Activated CD4-positive, alpha-beta T cell treated with anti-CD3 and anti-CD28 coated beads, Interleukin-2, amount 10 ng/mL, durations not matched to agents 24 days and 14 days (primary cell): ENCODE results near the gene SMARCD1. TPM values are rescaled to one million over a fixed set of nuclear protein-coding genes. Genes with fewer than 3 reads are reported as not detected.

Source experiments
- DNase-seq: peaks from one replicate; pipeline ENCODE4 v3.0.0; 2022
- H3K27ac Mint-ChIP-seq: one replicate; pipeline ENCODE4 v1.8.0; 2022; ENCODE audit warnings: mild to moderate bottlenecking, mixed read lengths
- H3K27me3 Mint-ChIP-seq: one replicate; pipeline ENCODE4 v1.8.0; 2022; ENCODE audit warnings: mixed read lengths
- H3K36me3 Mint-ChIP-seq: one replicate; pipeline ENCODE4 v1.8.0; 2022; ENCODE audit warnings: low read depth, mild to moderate bottlenecking, mixed read lengths
- H3K4me1 Mint-ChIP-seq: one replicate; pipeline ENCODE4 v1.8.0; 2021; ENCODE audit warnings: mixed read lengths
- H3K4me3 Mint-ChIP-seq: one replicate; pipeline ENCODE4 v1.8.0; 2022; ENCODE audit warnings: mild to moderate bottlenecking, moderate library complexity, mixed read lengths
- H3K9me3 Mint-ChIP-seq: one replicate; pipeline ENCODE4 v1.8.0; 2021; ENCODE audit warnings: mixed read lengths
- intact Hi-C: fragments of 100-400 bp; cut with micrococcal nuclease; formaldehyde crosslinking; loops from one replicate; pipeline ENCODE4 v1.15.1; 2023
- total RNA-seq: library from RNA; stranded (reverse); gene quantifications from 2 replicates; pipeline ENCODE4 v1.2.3, GENCODE V29; 2022

SMARCD1 gene
- total RNA-seq: 73.1 and 82.5 TPM in 2 replicates

DNA sequence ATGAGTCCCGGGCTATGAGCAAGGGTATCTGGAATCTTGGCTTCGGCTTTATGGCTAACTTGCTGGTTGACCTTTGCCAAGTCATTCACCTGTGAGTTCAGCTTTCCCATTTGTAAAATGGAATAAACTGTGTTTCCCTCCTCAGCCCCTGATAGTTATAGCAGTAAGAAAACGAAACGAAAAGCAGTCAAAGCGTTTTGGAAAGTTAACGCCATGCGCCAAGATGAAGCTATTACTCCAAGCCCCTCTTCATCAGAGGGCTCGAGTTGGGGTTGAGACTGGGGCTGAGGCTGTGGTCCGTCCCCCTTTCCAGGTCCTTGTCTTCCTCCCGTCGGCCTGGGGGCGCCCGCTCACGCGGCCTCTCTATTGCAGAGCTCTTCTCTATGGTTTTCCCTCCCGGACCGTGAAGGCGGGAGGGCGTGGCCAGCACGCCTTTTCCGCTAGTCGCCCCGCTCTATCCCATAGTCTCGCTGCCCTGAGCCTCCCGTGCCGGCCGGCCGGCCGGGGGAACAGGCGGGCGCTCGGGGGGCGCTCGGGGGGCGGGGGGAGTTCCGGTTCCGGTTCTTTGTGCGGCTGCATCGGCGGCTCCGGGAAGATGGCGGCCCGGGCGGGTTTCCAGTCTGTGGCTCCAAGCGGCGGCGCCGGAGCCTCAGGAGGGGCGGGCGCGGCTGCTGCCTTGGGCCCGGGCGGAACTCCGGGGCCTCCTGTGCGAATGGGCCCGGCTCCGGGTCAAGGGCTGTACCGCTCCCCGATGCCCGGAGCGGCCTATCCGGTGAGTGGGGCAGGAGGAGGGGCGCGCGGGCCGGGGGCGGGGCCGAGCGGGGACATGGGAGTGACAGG lies at the start of gene SMARCD1:
Gene SMARCD1 (plus strand): TSS at position 568 of the 840 bp plus-strand sequence. CDS start 28 bp downstream, at position 596.
- H3K4me1 Mint-ChIP-seq: peaks cover 30% of the 10 kb centered on the region
- no peaks in the 10 kb centered on the region for H3K27me3 Mint-ChIP-seq
- H3K27ac Mint-ChIP-seq: peak within 1 kb of the TSS; percentile 95
- DNase-seq: peak; percentile 94
- intact Hi-C loops: loop anchor here (1.0 to 2.0 kb wide), 2 partner anchors 27 to 82 kb away; partner anchors contain the start of genes CERS5 and COX14
- peak within 1 kb of the TSS; percentile 93 for H3K4me3 Mint-ChIP-seq
- peaks cover 31% of the 10 kb centered on the region for H3K36me3 Mint-ChIP-seq
- H3K9me3 Mint-ChIP-seq: no peaks in the 10 kb centered on the region

DNA sequence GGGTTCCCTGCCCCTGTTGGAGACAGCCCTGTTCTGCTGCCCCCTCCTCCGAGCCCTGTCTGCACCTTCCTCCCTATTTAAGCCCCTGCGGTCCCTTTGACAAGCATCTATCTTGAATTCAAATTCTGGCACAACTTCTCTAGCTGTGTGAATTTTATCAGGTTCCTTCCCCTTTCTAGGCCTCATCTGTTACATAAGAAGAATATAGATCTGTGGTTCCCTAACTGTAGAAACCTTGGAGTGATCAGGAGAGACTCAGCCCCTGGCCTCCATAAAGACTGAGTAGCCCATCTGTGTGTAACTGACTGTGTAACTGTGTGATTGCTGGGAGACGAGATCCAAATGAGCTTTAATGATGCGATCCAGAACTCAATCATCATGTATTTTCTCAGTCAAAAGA lies 46.8 kb upstream of the SMARCD1 start:
- no peak overlapping the region for H3K4me3 Mint-ChIP-seq
- H3K27me3 Mint-ChIP-seq: peaks cover 20% of the 10 kb centered on the region
- no peaks in the 10 kb centered on the region for H3K36me3 Mint-ChIP-seq
- peaks cover 19% of the 10 kb centered on the region for H3K4me1 Mint-ChIP-seq
- no peak overlapping the region for H3K27ac Mint-ChIP-seq
- no peaks in the 10 kb centered on the region for H3K9me3 Mint-ChIP-seq
- intact Hi-C loops: no loop called here
- DNase-seq: no peak

DNA sequence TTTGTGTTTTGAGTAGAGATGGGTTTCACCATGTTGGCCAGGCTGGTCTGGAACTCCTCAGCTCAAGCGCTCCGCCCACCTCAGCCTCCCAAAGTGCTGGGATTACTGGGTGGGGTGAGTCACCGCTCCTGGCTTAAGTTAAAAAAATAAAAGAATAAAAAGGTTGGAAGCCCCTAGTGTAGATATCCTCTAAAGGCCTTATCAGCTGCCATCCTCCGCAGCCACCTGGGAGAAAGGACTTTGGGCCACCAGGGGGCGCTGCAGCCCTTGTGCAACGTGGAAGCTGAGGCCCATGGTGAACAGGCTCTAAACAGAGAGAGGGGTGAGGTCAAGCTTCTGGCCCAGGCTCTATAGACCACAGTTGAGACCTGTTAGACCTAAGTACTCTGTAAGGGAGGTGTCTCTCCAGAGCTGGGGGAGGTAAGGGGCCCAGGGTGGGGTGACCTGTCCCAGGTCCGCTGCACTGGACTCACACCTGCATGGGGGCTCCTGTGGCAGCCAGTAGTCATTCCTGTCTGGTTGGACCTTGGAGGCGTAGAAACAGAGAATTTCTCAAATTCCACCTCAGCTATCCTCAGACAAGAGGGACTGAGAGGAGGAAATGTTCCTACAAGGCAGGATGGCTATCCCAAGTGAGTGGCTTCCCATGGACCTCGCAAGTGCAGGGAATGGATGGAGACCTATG lies 45.8 kb upstream of the SMARCD1 start:
- Mint-ChIP-seq H3K4me3 (no peak overlapping the region), H3K27me3 (peaks cover 19% of the 10 kb centered on the region), H3K9me3 (no peaks in the 10 kb centered on the region), H3K4me1 (peaks cover 28% of the 10 kb centered on the region), H3K27ac (peak overlapping the region; percentile 9), H3K36me3 (no peaks in the 10 kb centered on the region)
- intact Hi-C loops: loop anchor here (1.0 kb wide), 3 partner anchors 17 to 72 kb away; no protein-coding TSS in a partner anchor
- peak; percentile 96 for DNase-seq

DNA sequence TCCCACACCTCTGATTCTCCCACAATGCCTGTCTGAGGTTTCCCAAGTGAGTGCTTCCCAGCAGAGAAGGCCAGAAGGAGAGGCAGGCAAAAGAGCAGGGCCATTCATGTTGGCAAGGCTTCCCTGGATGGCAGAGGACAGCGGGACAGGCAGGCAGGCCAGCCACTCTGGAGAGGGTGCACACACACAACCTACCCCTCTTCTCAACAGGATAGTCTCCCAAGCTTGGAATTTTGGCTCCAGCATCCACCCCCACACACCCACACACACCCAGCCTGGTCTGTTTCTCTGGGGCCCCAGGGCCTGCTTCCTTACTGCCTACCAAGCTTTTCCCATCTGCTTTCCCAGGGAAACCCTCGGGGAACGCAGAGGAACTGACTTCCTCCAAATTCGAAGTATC lies 44.5 kb upstream of the SMARCD1 start:
- peaks cover 14% of the 10 kb centered on the region for H3K27me3 Mint-ChIP-seq
- no peak overlapping the region for H3K4me3 Mint-ChIP-seq
- no peaks in the 10 kb centered on the region for H3K36me3 Mint-ChIP-seq
- no peaks in the 10 kb centered on the region for H3K9me3 Mint-ChIP-seq
- DNase-seq: no peak
- intact Hi-C loops: no loop called here
- peaks cover 31% of the 10 kb centered on the region for H3K4me1 Mint-ChIP-seq
- H3K27ac Mint-ChIP-seq: no peak overlapping the region

DNA sequence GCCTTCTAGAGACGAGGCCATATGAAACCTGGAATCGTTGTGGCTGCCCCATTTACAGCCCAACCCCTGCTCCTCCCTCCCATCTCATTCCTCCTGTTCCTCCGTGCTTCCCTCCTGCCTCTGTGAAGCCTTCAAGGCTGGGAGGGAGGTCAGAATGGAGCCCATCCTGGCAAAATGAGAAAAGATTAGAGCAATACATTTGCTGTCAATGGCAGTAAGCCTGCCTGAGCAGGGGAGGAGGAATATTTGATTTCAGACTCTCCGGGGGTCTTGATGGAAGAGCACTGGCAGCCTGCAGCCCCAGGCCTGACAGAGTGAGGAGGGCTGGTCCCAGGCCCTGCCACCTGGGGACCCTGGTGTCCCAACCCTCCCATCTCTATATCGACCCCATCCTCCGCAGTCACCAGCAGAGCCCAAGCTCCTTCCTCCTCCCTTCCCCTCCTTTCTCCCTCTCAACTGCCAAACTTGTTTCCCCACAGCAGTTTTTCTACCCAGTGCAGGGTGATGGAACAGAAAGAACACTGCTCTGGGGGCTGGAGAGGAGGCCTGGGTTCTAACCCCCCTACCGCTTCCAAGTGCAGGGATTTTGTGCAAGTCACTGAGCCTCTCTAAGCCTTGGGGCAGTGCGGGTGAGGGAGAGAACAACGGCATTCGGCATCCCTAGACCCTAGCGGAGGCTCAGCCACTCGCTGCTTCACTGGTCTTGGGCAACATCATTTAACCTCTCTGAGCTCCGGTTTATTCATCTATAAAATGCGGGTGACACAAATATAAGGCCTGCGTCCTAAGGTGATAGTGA lies 43.9 kb upstream of the SMARCD1 start:
- Mint-ChIP-seq H3K4me3 (no peak overlapping the region), H3K27me3 (peaks cover 11% of the 10 kb centered on the region), H3K4me1 (peaks cover 31% of the 10 kb centered on the region), H3K27ac (no peak overlapping the region), H3K36me3 (no peaks in the 10 kb centered on the region), H3K9me3 (no peaks in the 10 kb centered on the region)
- intact Hi-C loops: no loop called here
- no peak for DNase-seq

DNA sequence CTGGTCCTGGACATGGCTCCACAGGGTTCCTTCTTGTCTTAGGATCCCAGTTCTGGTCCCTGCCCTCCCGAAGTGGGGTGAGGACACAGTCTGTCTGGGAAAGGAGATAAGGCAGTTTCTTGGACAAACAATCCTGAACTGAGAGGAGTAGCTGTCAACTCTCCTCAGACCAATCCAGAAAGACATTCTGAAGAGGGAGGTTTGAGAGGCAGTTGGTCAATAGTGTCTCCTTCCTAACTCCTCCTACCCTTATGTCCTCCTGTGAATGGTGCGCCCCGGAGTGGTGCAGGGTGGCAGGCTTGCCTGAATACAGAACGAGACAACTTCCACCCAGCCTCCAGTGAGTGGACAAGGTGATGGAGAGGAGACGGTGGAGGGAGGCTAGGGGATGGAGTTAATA lies 43.2 kb upstream of the SMARCD1 start:
- Mint-ChIP-seq H3K4me3 (no peak overlapping the region), H3K9me3 (no peaks in the 10 kb centered on the region), H3K27ac (peak overlapping the region; percentile 46), H3K27me3 (peaks cover 7% of the 10 kb centered on the region), H3K36me3 (no peaks in the 10 kb centered on the region), H3K4me1 (peaks cover 31% of the 10 kb centered on the region)
- intact Hi-C loops: no loop called here
- no peak for DNase-seq

DNA sequence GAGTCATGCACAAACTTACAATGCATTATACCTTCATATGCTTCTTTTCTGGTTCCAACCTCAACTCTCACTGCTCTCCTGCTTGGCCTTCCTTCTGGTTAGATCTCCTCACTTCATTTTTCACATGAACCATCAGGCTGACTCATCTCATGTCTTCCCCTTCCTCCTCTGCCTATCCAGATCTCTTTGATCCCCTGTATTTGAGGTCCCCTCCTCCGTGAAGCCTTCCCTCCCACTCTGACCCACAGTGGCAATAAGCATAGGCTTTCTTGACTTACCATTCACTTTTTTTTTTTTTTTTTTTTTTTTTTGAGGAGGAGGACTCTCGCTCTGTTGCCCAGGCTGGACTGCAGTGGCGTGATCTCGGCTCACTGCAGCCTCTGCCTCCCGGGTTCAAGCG lies 42.4 kb upstream of the SMARCD1 start:
- DNase-seq: no peak
- intact Hi-C loops: no loop called here
- peak overlapping the region; percentile 10 for H3K27ac Mint-ChIP-seq
- peaks cover 35% of the 10 kb centered on the region for H3K4me1 Mint-ChIP-seq
- H3K27me3 Mint-ChIP-seq: peaks cover 11% of the 10 kb centered on the region
- no peaks in the 10 kb centered on the region for H3K36me3 Mint-ChIP-seq
- peak overlapping the region; percentile 7 for H3K4me3 Mint-ChIP-seq
- no peaks in the 10 kb centered on the region for H3K9me3 Mint-ChIP-seq

DNA sequence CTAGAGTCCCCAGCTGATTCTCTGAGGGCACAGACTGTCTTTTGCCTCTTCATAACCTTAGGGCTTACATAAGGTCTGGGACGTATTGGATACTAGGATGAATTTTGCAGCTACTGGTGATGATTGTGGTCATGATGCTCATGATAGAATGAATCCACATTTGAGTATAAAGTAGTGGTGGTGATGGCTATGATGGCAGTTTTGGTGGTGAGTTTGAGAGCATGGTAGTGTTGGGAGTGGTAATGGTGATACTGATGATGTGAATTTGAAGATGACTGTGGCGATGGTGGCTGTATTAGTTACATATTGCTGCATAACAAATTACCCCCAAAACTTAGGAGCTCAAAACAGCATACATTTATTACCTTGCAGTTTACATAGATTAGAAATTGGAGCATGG lies 41.8 kb upstream of the SMARCD1 start:
- Mint-ChIP-seq H3K4me3 (peak overlapping the region; percentile 16), H3K9me3 (no peaks in the 10 kb centered on the region), H3K27me3 (peaks cover 12% of the 10 kb centered on the region), H3K27ac (peak overlapping the region; percentile 46), H3K4me1 (peaks cover 35% of the 10 kb centered on the region), H3K36me3 (no peaks in the 10 kb centered on the region)
- no peak for DNase-seq
- intact Hi-C loops: no loop called here

DNA sequence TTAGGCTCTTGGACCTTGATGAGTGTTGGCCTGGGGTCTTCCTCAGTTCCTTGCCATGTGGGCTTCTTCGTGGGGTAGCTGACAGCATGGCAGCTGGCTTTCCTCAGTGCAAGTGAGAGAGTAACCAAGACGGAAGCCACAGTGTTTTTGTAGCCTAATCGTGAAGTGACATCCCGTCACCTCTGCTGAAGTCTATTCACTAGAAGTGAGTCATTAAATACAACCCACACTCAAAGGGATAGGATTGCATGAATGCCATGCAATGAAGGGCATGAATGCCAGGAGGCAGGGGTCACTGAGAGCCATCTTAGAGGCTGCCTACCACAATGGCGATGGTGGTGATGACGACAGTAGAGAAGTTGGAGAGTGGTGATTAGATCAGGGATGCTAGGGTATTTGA lies 41.3 kb upstream of the SMARCD1 start:
- no peaks in the 10 kb centered on the region for H3K9me3 Mint-ChIP-seq
- intact Hi-C loops: no loop called here
- peaks cover 35% of the 10 kb centered on the region for H3K4me1 Mint-ChIP-seq
- H3K36me3 Mint-ChIP-seq: no peaks in the 10 kb centered on the region
- H3K27ac Mint-ChIP-seq: peak overlapping the region; percentile 46
- peaks cover 15% of the 10 kb centered on the region for H3K27me3 Mint-ChIP-seq
- peak overlapping the region; percentile 16 for H3K4me3 Mint-ChIP-seq
- no peak for DNase-seq

DNA sequence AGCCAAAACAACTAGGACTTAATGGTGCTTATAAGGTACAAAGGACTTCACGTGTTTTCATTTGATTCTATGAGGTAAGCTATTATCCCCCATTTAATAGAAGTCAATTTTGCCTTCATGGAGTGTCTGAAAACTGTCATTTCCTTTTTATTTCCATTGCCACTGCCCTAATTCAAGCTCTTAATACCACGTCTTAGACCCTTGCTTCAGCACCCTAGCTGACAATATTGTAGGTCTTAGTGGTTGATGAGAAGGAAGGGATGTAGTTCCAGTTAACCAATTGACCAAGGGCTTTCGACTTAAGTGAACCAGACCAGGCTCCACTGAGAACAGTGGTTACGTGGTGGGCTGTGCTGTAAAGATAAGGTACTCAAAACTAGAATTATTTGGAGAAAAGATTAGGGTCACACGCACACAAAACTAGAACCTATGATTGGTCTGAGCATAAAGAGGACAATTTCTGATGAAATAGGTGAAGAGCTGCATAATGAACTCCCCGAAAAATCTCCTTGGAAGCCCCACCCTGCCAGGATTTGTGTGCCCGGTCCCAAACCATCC lies 37.4 kb upstream of the SMARCD1 start:
- H3K27me3 Mint-ChIP-seq: peaks cover 47% of the 10 kb centered on the region
- H3K36me3 Mint-ChIP-seq: no peaks in the 10 kb centered on the region
- H3K4me3 Mint-ChIP-seq: no peak overlapping the region
- intact Hi-C loops: no loop called here
- DNase-seq: no peak
- peaks cover 19% of the 10 kb centered on the region for H3K4me1 Mint-ChIP-seq
- no peaks in the 10 kb centered on the region for H3K9me3 Mint-ChIP-seq
- H3K27ac Mint-ChIP-seq: no peak overlapping the region

DNA sequence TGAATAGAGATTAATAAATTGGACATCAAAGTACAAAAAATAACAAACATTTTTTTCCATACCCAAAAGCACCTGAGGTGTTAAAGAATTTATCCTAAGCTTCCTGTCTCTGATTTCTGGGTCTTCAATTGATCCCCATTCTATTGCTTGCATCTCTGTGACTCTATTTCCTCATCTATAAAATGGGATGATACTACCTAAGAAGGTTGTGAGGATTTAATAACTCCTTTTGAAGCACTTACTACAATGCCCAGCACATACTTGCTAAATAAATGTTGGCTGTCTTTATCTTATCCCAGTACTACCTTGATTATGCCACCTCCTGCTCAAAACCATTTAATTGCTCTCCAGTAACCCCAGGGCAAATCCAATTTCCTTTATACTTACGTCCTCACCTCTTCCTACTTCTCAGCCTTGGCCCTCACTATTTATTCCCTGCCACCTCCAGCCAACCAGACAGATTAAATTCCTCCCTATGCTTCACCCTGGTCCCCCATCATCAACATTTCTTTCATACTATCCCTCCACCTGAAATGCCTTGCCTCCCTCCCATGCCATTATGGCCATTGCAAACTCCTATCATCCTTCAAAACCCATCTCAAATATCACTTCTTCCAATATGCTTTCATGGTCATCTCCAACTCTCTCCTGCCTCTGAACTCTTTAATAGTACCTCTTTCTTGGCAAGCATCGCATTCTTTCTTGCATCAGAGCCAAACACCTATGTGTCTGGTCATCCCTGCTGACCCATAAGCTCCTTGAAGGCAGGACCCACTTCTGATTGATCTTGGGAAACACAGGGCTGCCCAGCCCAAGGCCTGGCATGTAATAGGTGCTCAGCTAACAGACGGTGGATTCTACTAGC lies 35.7 kb upstream of the SMARCD1 start:
- Mint-ChIP-seq H3K4me3 (no peak overlapping the region), H3K27ac (no peak overlapping the region), H3K9me3 (no peaks in the 10 kb centered on the region), H3K4me1 (peaks cover 6% of the 10 kb centered on the region), H3K27me3 (peaks cover 52% of the 10 kb centered on the region), H3K36me3 (no peaks in the 10 kb centered on the region)
- DNase-seq: no peak
- intact Hi-C loops: no loop called here

DNA sequence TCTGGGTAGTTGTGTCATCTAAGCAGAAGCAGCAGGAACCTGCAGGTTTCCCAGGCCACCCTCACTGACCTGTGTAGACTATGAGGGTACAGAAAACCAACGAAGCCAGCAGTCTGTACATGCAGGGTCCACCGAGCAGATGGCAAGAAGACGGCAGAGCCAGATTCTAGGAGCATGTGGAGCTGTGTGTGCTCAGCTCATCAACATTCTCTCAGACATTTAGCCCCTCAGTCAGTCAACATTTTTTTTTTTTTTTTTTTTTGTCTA lies 35.1 kb upstream of the SMARCD1 start:
- Mint-ChIP-seq H3K9me3 (no peaks in the 10 kb centered on the region), H3K4me3 (no peak overlapping the region), H3K27ac (no peak overlapping the region), H3K27me3 (peaks cover 52% of the 10 kb centered on the region), H3K4me1 (peaks cover 4% of the 10 kb centered on the region), H3K36me3 (no peaks in the 10 kb centered on the region)
- no peak for DNase-seq
- intact Hi-C loops: no loop called here
